ENCODE data around the gene RAVER2. TPM values are rescaled to one million over a fixed set of nuclear protein-coding genes. Genes with fewer than 3 reads are reported as not detected.
A peak's percentile ranks its signal among the peaks of the same experiment; 100 is the strongest.
"Not testable (repeated sequence)": the region's sequence is repeated elsewhere in the genome, so short reads cannot be mapped to it uniquely, and the experiment has no call there.

RAVER2 gene
- polyA plus RNA-seq, 1 experiment, result 5.5 TPM

GRCh38 chr1:64734287-64734652 is 10.6 kb upstream of the RAVER2 start:
- DNase-seq (ENCODE audit: low read depth, low spot score), result no peak
- CTCF ChIA-PET, result interaction anchor here (0.7 kb wide), 1 partner anchor 91 kb away, joined by 3 read pairs; no protein-coding TSS in a partner anchor
- no peak overlapping the region for H3K4me3 ChIP-seq (ENCODE audit: low read depth, low read length)
- peaks cover 11% of the 10 kb centered on the region for H3K27me3 ChIP-seq (ENCODE audit: control insufficient read depth, insufficient read depth, low read length)
- H3K27ac ChIP-seq (ENCODE audit: low read depth, low read length), result no peak overlapping the region
- TF ChIP-seq CTCF (IDR thresholded peaks at IDR 0.05; ENCODE audit: low read depth, low read length), result no peak
- POLR2A ChIA-PET, result no interaction called here
- no peaks in the 10 kb centered on the region for H3K9me3 ChIP-seq (ENCODE audit: control insufficient read depth, insufficient read depth, low read length)

- POLR2A ChIA-PET; H3K27ac ChIP-seq (ENCODE audit: low read depth, low read length); H3K27me3 ChIP-seq (ENCODE audit: control insufficient read depth, insufficient read depth, low read length); H3K9me3 ChIP-seq (ENCODE audit: control insufficient read depth, insufficient read depth, low read length); H3K4me3 ChIP-seq (ENCODE audit: low read depth, low read length); DNase-seq (ENCODE audit: low read depth, low spot score): not testable (repeated sequence)
- CTCF ChIA-PET, result interaction anchor here (1.3 kb wide), 1 partner anchor 65 kb away, joined by 6 read pairs; no protein-coding TSS in a partner anchor
Measured at GRCh38 chr1:64740687-64741086, 4.2 kb upstream of the RAVER2 start.

- Histone ChIP-seq H3K9me3 (ENCODE audit: control insufficient read depth, insufficient read depth, low read length) (no peaks in the 10 kb centered on the region), H3K27me3 (ENCODE audit: control insufficient read depth, insufficient read depth, low read length) (no peaks in the 10 kb centered on the region), H3K4me3 (ENCODE audit: low read depth, low read length) (peak overlapping the region; percentile 69), H3K27ac (ENCODE audit: low read depth, low read length) (no peak overlapping the region)
- ChIA-PET CTCF (no interaction called here), POLR2A (no interaction called here)
- DNase-seq (ENCODE audit: low read depth, low spot score), result no peak
- TF ChIP-seq CTCF (IDR thresholded peaks at IDR 0.05; ENCODE audit: low read depth, low read length), result no peak
Measured at GRCh38 chr1:64743954-64744491, 852 bp upstream of the RAVER2 start.

GRCh38 chr1:64745181-64745985 is 508 bp downstream of the RAVER2 start:
- Histone ChIP-seq H3K9me3 (ENCODE audit: control insufficient read depth, insufficient read depth, low read length) (no peaks in the 10 kb centered on the region), H3K27ac (ENCODE audit: low read depth, low read length) (no peak overlapping the region), H3K4me3 (ENCODE audit: low read depth, low read length) (peak overlapping the region; percentile 69), H3K27me3 (ENCODE audit: control insufficient read depth, insufficient read depth, low read length) (no peaks in the 10 kb centered on the region)
- no peak for DNase-seq (ENCODE audit: low read depth, low spot score)
- ChIA-PET POLR2A (no interaction called here), CTCF (interaction anchor here (1.2 to 1.4 kb wide), 2 partner anchors 11 to 476 kb away, joined by 3 to 5 read pairs; no protein-coding TSS in a partner anchor)
- no peak for TF ChIP-seq CTCF (IDR thresholded peaks at IDR 0.05; ENCODE audit: low read depth, low read length)

GRCh38 chr1:64745986-64746940 is 1.4 kb downstream of the RAVER2 start:
- Histone ChIP-seq H3K27me3 (ENCODE audit: control insufficient read depth, insufficient read depth, low read length) (no peaks in the 10 kb centered on the region), H3K27ac (ENCODE audit: low read depth, low read length) (no peak overlapping the region), H3K9me3 (ENCODE audit: control insufficient read depth, insufficient read depth, low read length) (no peaks in the 10 kb centered on the region), H3K4me3 (ENCODE audit: low read depth, low read length) (peak overlapping the region; percentile 69)
- ChIA-PET POLR2A (no interaction called here), CTCF (interaction anchor here (1.2 to 1.4 kb wide), 2 partner anchors 10 to 477 kb away, joined by 3 to 5 read pairs; no protein-coding TSS in a partner anchor)
- no peak for TF ChIP-seq CTCF (IDR thresholded peaks at IDR 0.05; ENCODE audit: low read depth, low read length)
- no peak for DNase-seq (ENCODE audit: low read depth, low spot score)

Data from AG04450 (cell line).